ENCODE data around the gene SLC22A31. TPM values are rescaled to one million over a fixed set of nuclear protein-coding genes. Genes with fewer than 3 reads are reported as not detected.
"Not testable (repeated sequence)": the region's sequence is repeated elsewhere in the genome, so short reads cannot be mapped to it uniquely, and the experiment has no call there.

The SLC22A31 gene
- total RNA-seq, 2 experiments from 2014 or later = 0.39 to 0.45 TPM

GRCh38 chr16:89197633-89198416 lies 2.5 kb downstream of the SLC22A31 start:
- no peak for DNase-seq
- no peak overlapping the region for H3K4me3 Mint-ChIP-seq
- peaks cover 13% of the 10 kb centered on the region for H3K4me1 Mint-ChIP-seq (ENCODE audit: low read depth)
- intact Hi-C loops (cut with micrococcal nuclease) = no loop called here
- H3K36me3 Mint-ChIP-seq = no peaks in the 10 kb centered on the region
- no peaks in the 10 kb centered on the region for H3K9me3 Mint-ChIP-seq
- no peak overlapping the region for H3K27ac Mint-ChIP-seq
- ChIA-PET CTCF (no interaction called here), POLR2A (no interaction called here)
- H3K27me3 Mint-ChIP-seq = peaks cover 20% of the 10 kb centered on the region

- H3K27ac Mint-ChIP-seq = no peak overlapping the region
- H3K4me1 Mint-ChIP-seq (ENCODE audit: low read depth) = peaks cover 10% of the 10 kb centered on the region
- no peak for DNase-seq
- intact Hi-C loops (cut with micrococcal nuclease) = no loop called here
- H3K4me3 Mint-ChIP-seq = no peak overlapping the region
- peaks cover 14% of the 10 kb centered on the region for H3K27me3 Mint-ChIP-seq
- H3K9me3 Mint-ChIP-seq = no peaks in the 10 kb centered on the region
- CTCF ChIA-PET = no interaction called here
- no peaks in the 10 kb centered on the region for H3K36me3 Mint-ChIP-seq
- POLR2A ChIA-PET = no interaction called here
Observed at GRCh38 chr16:89197033-89197632, 3.2 kb downstream of the SLC22A31 start.

- Mint-ChIP-seq H3K4me3 (no peak overlapping the region), H3K27me3 (peaks cover 12% of the 10 kb centered on the region), H3K27ac (no peak overlapping the region), H3K4me1 (ENCODE audit: low read depth) (peaks cover 8% of the 10 kb centered on the region), H3K9me3 (no peaks in the 10 kb centered on the region), H3K36me3 (no peaks in the 10 kb centered on the region)
- CTCF ChIA-PET = no interaction called here
- POLR2A ChIA-PET = no interaction called here
- intact Hi-C loops (cut with micrococcal nuclease) = no loop called here
- DNase-seq = no peak
Observed at GRCh38 chr16:89195521-89196171, 4.7 kb downstream of the SLC22A31 start.

GRCh38 chr16:89194340-89195311 lies 5.7 kb downstream of the SLC22A31 start:
- no peak overlapping the region for H3K27ac Mint-ChIP-seq
- intact Hi-C loops (cut with micrococcal nuclease) = no loop called here
- CTCF ChIA-PET = no interaction called here

GRCh38 chr16:89193576-89194293 lies 6.6 kb downstream of the SLC22A31 start:
- peak; percentile 16 for DNase-seq
- H3K4me3 Mint-ChIP-seq = no peak overlapping the region

More at GRCh38 chr16:89194340-89195311, 5.7 kb downstream of the SLC22A31 start:
- POLR2A ChIA-PET = no interaction called here
- Mint-ChIP-seq H3K4me1 (ENCODE audit: low read depth) (no peaks in the 10 kb centered on the region), H3K36me3 (no peaks in the 10 kb centered on the region), H3K27me3 (peaks cover 5% of the 10 kb centered on the region), H3K4me3 (no peak overlapping the region), H3K9me3 (no peaks in the 10 kb centered on the region)
- DNase-seq = no peak

GRCh38 chr16:89192956-89193575 lies 7.3 kb downstream of the SLC22A31 start:
- ChIA-PET CTCF (interaction anchor here (0.7 kb wide), 1 partner anchor 23 kb away, joined by 9 read pairs; no protein-coding TSS in a partner anchor), POLR2A (interaction anchor here (0.9 to 1.4 kb wide), 2 partner anchors 9 to 336 kb away, joined by 3 to 4 read pairs; partner anchors contain the start of genes GALNS and TRAPPC2L)
- Mint-ChIP-seq H3K4me3 (no peak overlapping the region), H3K36me3 (no peaks in the 10 kb centered on the region), H3K9me3 (no peaks in the 10 kb centered on the region), H3K27me3 (no peaks in the 10 kb centered on the region), H3K4me1 (ENCODE audit: low read depth) (no peaks in the 10 kb centered on the region), H3K27ac (no peak overlapping the region)
- DNase-seq = peak; percentile 74
- intact Hi-C loops (cut with micrococcal nuclease) = loop anchor here (1.0 kb wide), 1 partner anchor 22 kb away; the partner anchor contains the start of gene CDH15

More at GRCh38 chr16:89193576-89194293, 6.6 kb downstream of the SLC22A31 start:
- H3K27me3 Mint-ChIP-seq = no peaks in the 10 kb centered on the region
- CTCF ChIA-PET = no interaction called here
- H3K27ac Mint-ChIP-seq = no peak overlapping the region
- no peaks in the 10 kb centered on the region for H3K4me1 Mint-ChIP-seq (ENCODE audit: low read depth)
- H3K36me3 Mint-ChIP-seq = no peaks in the 10 kb centered on the region
- POLR2A ChIA-PET = interaction anchor here (1.4 kb wide), 1 partner anchor 337 kb away, joined by 4 read pairs; the partner anchor contains the start of genes GALNS and TRAPPC2L
- intact Hi-C loops (cut with micrococcal nuclease) = no loop called here
- no peaks in the 10 kb centered on the region for H3K9me3 Mint-ChIP-seq

GRCh38 chr16:89192186-89192955 lies 8.0 kb downstream of the SLC22A31 start:
- not testable (repeated sequence) for H3K36me3 Mint-ChIP-seq; H3K4me3 Mint-ChIP-seq; H3K27ac Mint-ChIP-seq; H3K4me1 Mint-ChIP-seq (ENCODE audit: low read depth); H3K9me3 Mint-ChIP-seq; H3K27me3 Mint-ChIP-seq
- DNase-seq = peak; percentile 90
- intact Hi-C loops (cut with micrococcal nuclease) = loop anchor here (1.0 kb wide), 1 partner anchor 21 kb away; the partner anchor contains the start of gene CDH15
- CTCF ChIA-PET = interaction anchor here (0.6 to 0.7 kb wide), 2 partner anchors 24 to 455 kb away, joined by 3 to 9 read pairs; no protein-coding TSS in a partner anchor
- POLR2A ChIA-PET = interaction anchor here (0.7 to 1.4 kb wide), 3 partner anchors 9 to 336 kb away, joined by 3 to 4 read pairs (median 4); partner anchors contain the start of genes GALNS, TRAPPC2L and ZNF778

GRCh38 chr16:89191901-89192185 lies 8.5 kb downstream of the SLC22A31 start:
- DNase-seq = no peak
- Mint-ChIP-seq H3K4me1 (ENCODE audit: low read depth) (no peaks in the 10 kb centered on the region), H3K36me3 (no peaks in the 10 kb centered on the region), H3K9me3 (peaks cover 2% of the 10 kb centered on the region), H3K4me3 (no peak overlapping the region), H3K27me3 (no peaks in the 10 kb centered on the region), H3K27ac (no peak overlapping the region)
- intact Hi-C loops (cut with micrococcal nuclease) = loop anchor here (1.0 kb wide), 1 partner anchor 21 kb away; the partner anchor contains the start of gene CDH15
- ChIA-PET CTCF (no interaction called here), POLR2A (no interaction called here)

- ChIA-PET CTCF (no interaction called here), POLR2A (no interaction called here)
- DNase-seq = no peak
- Mint-ChIP-seq H3K36me3 (no peaks in the 10 kb centered on the region), H3K27me3 (no peaks in the 10 kb centered on the region), H3K9me3 (peaks cover 2% of the 10 kb centered on the region), H3K4me1 (ENCODE audit: low read depth) (no peaks in the 10 kb centered on the region), H3K4me3 (peak overlapping the region; percentile 12), H3K27ac (no peak overlapping the region)
- intact Hi-C loops (cut with micrococcal nuclease) = no loop called here
Observed at GRCh38 chr16:89191033-89191900, 9.1 kb downstream of the SLC22A31 start.
